ENCODE data around the gene PLXDC2. TPM values are rescaled to one million over a fixed set of nuclear protein-coding genes. Genes with fewer than 3 reads are reported as not detected.

PLXDC2 gene
- total RNA-seq, 6 donors from 2014 or later = 39.0 to 129 (median 68.0) TPM

GRCh38 chr10:20299034-20299736 is 483.0 kb downstream of the PLXDC2 start:
- DNase-seq = no peak
- no peak for ATAC-seq (ENCODE audit: low FRiP score in 2 of 2)
- 52 to 53% methylated on average over 4 of the region's 4 CpGs for WGBS, 2 donors
- H3K4me3 ChIP-seq = no peak overlapping the region
- no peak for TF ChIP-seq POLR2A (IDR thresholded peaks at IDR 0.05)
- TF ChIP-seq POLR2AphosphoS5 (IDR thresholded peaks at IDR 0.05) = no peak
- TF ChIP-seq EP300 (IDR thresholded peaks at IDR 0.05) = no peak
- no peak for TF ChIP-seq CTCF (IDR thresholded peaks at IDR 0.05)
- H3K36me3 ChIP-seq = no peaks in the 10 kb centered on the region
- no peaks in the 10 kb centered on the region for H3K4me1 ChIP-seq
- H3K27ac ChIP-seq = no peak overlapping the region
- H3K27me3 ChIP-seq = no peaks in the 10 kb centered on the region
- peaks cover 0 to 6% (median 0%) of the 10 kb centered on the region in 4 donors for H3K9me3 ChIP-seq

GRCh38 chr10:20300735-20301134 is 484.5 kb downstream of the PLXDC2 start:
- peaks cover 0 to 6% (median 0%) of the 10 kb centered on the region in 4 donors for H3K9me3 ChIP-seq
- no peaks in the 10 kb centered on the region for H3K27me3 ChIP-seq
- no peak overlapping the region for H3K4me3 ChIP-seq
- H3K4me1 ChIP-seq = no peaks in the 10 kb centered on the region
- TF ChIP-seq EP300 (IDR thresholded peaks at IDR 0.05) = no peak
- no peak for TF ChIP-seq CTCF (IDR thresholded peaks at IDR 0.05)
- TF ChIP-seq POLR2A (IDR thresholded peaks at IDR 0.05) = no peak
- TF ChIP-seq POLR2AphosphoS5 (IDR thresholded peaks at IDR 0.05) = no peak
- no peak for DNase-seq
- 84 to 85% methylated on average over 2 of the region's 2 CpGs for WGBS, 2 donors
- H3K36me3 ChIP-seq = no peaks in the 10 kb centered on the region
- no peak for ATAC-seq (ENCODE audit: low FRiP score in 2 of 2)
- H3K27ac ChIP-seq = no peak overlapping the region

- ATAC-seq (ENCODE audit: low FRiP score in 2 of 2) (no peak), DNase-seq (no peak)
- Histone ChIP-seq H3K9me3 (peaks cover 0 to 4% (median 0%) of the 10 kb centered on the region in 4 donors), H3K27ac (no peak overlapping the region), H3K36me3 (no peaks in the 10 kb centered on the region), H3K4me3 (no peak overlapping the region), H3K4me1 (no peaks in the 10 kb centered on the region), H3K27me3 (no peaks in the 10 kb centered on the region)
- WGBS, 2 donors = 89 to 100% methylated on average over 2 of the region's 2 CpGs
- no peak for TF ChIP-seq POLR2AphosphoS5 (IDR thresholded peaks at IDR 0.05)
- TF ChIP-seq POLR2A (IDR thresholded peaks at IDR 0.05) = no peak
- no peak for TF ChIP-seq CTCF (IDR thresholded peaks at IDR 0.05)
- no peak for TF ChIP-seq EP300 (IDR thresholded peaks at IDR 0.05)
Observed at GRCh38 chr10:20302033-20302432, 485.8 kb downstream of the PLXDC2 start.

GRCh38 chr10:20303453-20304152 is 487.4 kb downstream of the PLXDC2 start:
- Histone ChIP-seq H3K36me3 (no peaks in the 10 kb centered on the region), H3K9me3 (peaks cover 0 to 4% (median 0%) of the 10 kb centered on the region in 4 donors), H3K4me1 (no peaks in the 10 kb centered on the region), H3K4me3 (no peak overlapping the region), H3K27me3 (no peaks in the 10 kb centered on the region), H3K27ac (no peak overlapping the region)
- 78 to 85% methylated on average over 2 of the region's 2 CpGs for whole genome bisulfite sequencing, 2 donors
- no peak for DNase-seq
- TF ChIP-seq POLR2AphosphoS5 (IDR thresholded peaks at IDR 0.05) (no peak), POLR2A (IDR thresholded peaks at IDR 0.05) (no peak), CTCF (IDR thresholded peaks at IDR 0.05) (no peak), EP300 (IDR thresholded peaks at IDR 0.05) (no peak)
- ATAC-seq (ENCODE audit: low FRiP score in 2 of 2) = no peak
